NB4 (cell line): ENCODE data around the gene NTM.

Experiments used
- DNase-seq: peaks from one replicate; pipeline ENCODE4 v3.0.0; 2010; ENCODE audit warnings: low read depth
- H3K4me3 ChIP-seq: one replicate; pipeline ENCODE4 v1.5.1; 2011; ENCODE audit warnings: mild to moderate bottlenecking, low read depth, low read length, moderate library complexity
- CTCF ChIP-seq: IDR thresholded peaks from one replicate; pipeline ENCODE4 v1.5.1; 2012; ENCODE audit warnings: low read depth, low read length
- MAX ChIP-seq: IDR thresholded peaks from 2 replicates; pipeline ENCODE4 v1.6.1; 2011; ENCODE audit warnings: low read depth, low read length
- MYC ChIP-seq: IDR thresholded peaks from 2 replicates; pipeline ENCODE4 v1.6.1; 2011; ENCODE audit warnings: low read depth, low read length
- POLR2A ChIP-seq: IDR thresholded peaks from 2 replicates; pipeline ENCODE4 v1.6.1; 2011; ENCODE audit warnings: mild to moderate bottlenecking; ENCODE audit not compliant: insufficient read length; ENCODE audit errors: extremely low read depth

Gene NTM

GRCh38 chr11:131506348-131506747, 135.9 kb downstream of the NTM start:
- TF ChIP-seq MAX: no peak
- no peak overlapping the region for H3K4me3 ChIP-seq
- DNase-seq: no peak

GRCh38 chr11:131510662-131511061, 140.2 kb downstream of the NTM start:
- TF ChIP-seq POLR2A: no peak
- TF ChIP-seq MYC: no peak
- TF ChIP-seq CTCF: no peak
- no peak for TF ChIP-seq MAX
- no peak for DNase-seq
- no peak overlapping the region for H3K4me3 ChIP-seq

GRCh38 chr11:131511794-131512193, 141.4 kb downstream of the NTM start:
- H3K4me3 ChIP-seq: no peak overlapping the region
- no peak for TF ChIP-seq MAX
- peak; percentile 72 for TF ChIP-seq CTCF
- no peak for TF ChIP-seq MYC
- TF ChIP-seq POLR2A: no peak
- DNase-seq: peak; percentile 29

- DNase-seq: no peak
- TF ChIP-seq POLR2A: no peak
- TF ChIP-seq CTCF: no peak
- TF ChIP-seq MAX: no peak
- TF ChIP-seq MYC: no peak
- no peak overlapping the region for H3K4me3 ChIP-seq
Measured at GRCh38 chr11:131512228-131512627, 141.8 kb downstream of the NTM start.

GRCh38 chr11:131514062-131514461, 143.6 kb downstream of the NTM start:
- TF ChIP-seq MAX: no peak
- TF ChIP-seq MYC: no peak
- TF ChIP-seq POLR2A: no peak
- no peak for TF ChIP-seq CTCF
- DNase-seq: no peak
- no peak overlapping the region for H3K4me3 ChIP-seq

- DNase-seq: no peak
- TF ChIP-seq POLR2A (no peak), MYC (no peak), MAX (no peak), CTCF (no peak)
Measured at GRCh38 chr11:131518305-131518838, 148.0 kb downstream of the NTM start.

More at GRCh38 chr11:131518305-131518838, 148.0 kb downstream of the NTM start:
- no peak overlapping the region for H3K4me3 ChIP-seq
